Nephron progenitor cell (in vitro differentiated cells): ENCODE measurements around the gene HOXD11.

Source experiments
- DNase-seq: peaks from one replicate; pipeline ENCODE4 v3.0.0; 2021
- H3K27ac Mint-ChIP-seq: 2 replicates; pipeline ENCODE4 v1.8.0; 2021; ENCODE audit warnings: mild to moderate bottlenecking, moderate library complexity, mixed read lengths
- H3K27me3 Mint-ChIP-seq: 2 replicates; pipeline ENCODE4 v1.8.0; 2021; ENCODE audit warnings: mild to moderate bottlenecking, low read depth, mixed read lengths; ENCODE audit not compliant: poor library complexity
- H3K36me3 Mint-ChIP-seq: 2 replicates; pipeline ENCODE4 v1.8.0; 2021; ENCODE audit warnings: low read depth, mixed read lengths
- H3K4me1 Mint-ChIP-seq: 2 replicates; pipeline ENCODE4 v1.8.0; 2021; ENCODE audit warnings: mixed read lengths
- H3K4me3 Mint-ChIP-seq: 2 replicates; pipeline ENCODE4 v1.8.0; 2021; ENCODE audit warnings: mild to moderate bottlenecking, moderate library complexity, mixed read lengths
- H3K9me3 Mint-ChIP-seq: 2 replicates; pipeline ENCODE4 v1.8.0; 2021; ENCODE audit warnings: mild to moderate bottlenecking, moderate library complexity, mixed read lengths
- CTCF ChIP-seq: fragments of 200-600 bp; sonication (generic); IDR thresholded peaks from 2 replicates; pipeline ENCODE4 v1.5.0; 2021; ENCODE audit warnings: antibody characterized with exemption

HOXD11 gene

GRCh38 chr2:176071330-176072291 lies 35.5 kb upstream of the HOXD11 start:
- Mint-ChIP-seq H3K4me3 (peak overlapping the region; percentile 15), H3K4me1 (peaks cover 18% of the 10 kb centered on the region), H3K36me3 (no peaks in the 10 kb centered on the region), H3K27me3 (peaks cover 100% of the 10 kb centered on the region), H3K9me3 (peaks cover 8% of the 10 kb centered on the region), H3K27ac (no peak overlapping the region)
- no peak for DNase-seq
- TF ChIP-seq CTCF = no peak

GRCh38 chr2:176072292-176072669 lies 34.8 kb upstream of the HOXD11 start:
- Mint-ChIP-seq H3K9me3 (peaks cover 8% of the 10 kb centered on the region), H3K27me3 (peaks cover 100% of the 10 kb centered on the region), H3K4me1 (peaks cover 17% of the 10 kb centered on the region), H3K36me3 (no peaks in the 10 kb centered on the region), H3K4me3 (no peak overlapping the region), H3K27ac (no peak overlapping the region)
- no peak for TF ChIP-seq CTCF
- DNase-seq = no peak

GRCh38 chr2:176072951-176073904 lies 33.9 kb upstream of the HOXD11 start:
- Mint-ChIP-seq H3K36me3 (no peaks in the 10 kb centered on the region), H3K27me3 (peaks cover 100% of the 10 kb centered on the region), H3K9me3 (peaks cover 8% of the 10 kb centered on the region), H3K27ac (no peak overlapping the region), H3K4me3 (no peak overlapping the region), H3K4me1 (peaks cover 10% of the 10 kb centered on the region)
- no peak for TF ChIP-seq CTCF
- peak; percentile 45 for DNase-seq

- no peak overlapping the region for H3K27ac Mint-ChIP-seq
- no peak overlapping the region for H3K4me3 Mint-ChIP-seq
- peaks cover 100% of the 10 kb centered on the region for H3K27me3 Mint-ChIP-seq
- no peak for TF ChIP-seq CTCF
- H3K36me3 Mint-ChIP-seq = no peaks in the 10 kb centered on the region
- peaks cover 14% of the 10 kb centered on the region for H3K9me3 Mint-ChIP-seq
- no peak for DNase-seq
- H3K4me1 Mint-ChIP-seq = peaks cover 11% of the 10 kb centered on the region
Measured at GRCh38 chr2:176074919-176075425, 32.1 kb upstream of the HOXD11 start.

GRCh38 chr2:176075481-176075880 lies 31.6 kb upstream of the HOXD11 start:
- Mint-ChIP-seq H3K27ac (no peak overlapping the region), H3K9me3 (peaks cover 14% of the 10 kb centered on the region), H3K36me3 (no peaks in the 10 kb centered on the region), H3K4me3 (no peak overlapping the region), H3K4me1 (peaks cover 11% of the 10 kb centered on the region), H3K27me3 (peaks cover 99% of the 10 kb centered on the region)
- no peak for TF ChIP-seq CTCF
- DNase-seq = no peak
